SIG-M5 (cell line): Measurements from ENCODE around the gene NCBP2L.
A peak's percentile ranks its signal among the peaks of the same experiment; 100 is the strongest.

ENCODE experiments used
- DNase-seq: peaks from one replicate; lab custom pipeline; 2025; lab: John Stamatoyannopoulos, UW

NCBP2L gene

GRCh38 chrX:107752714-107753113 is 24.8 kb upstream of the NCBP2L start:
- no peak for DNase-seq

- DNase-seq = no peak
Measured at GRCh38 chrX:107753187-107753586, 24.3 kb upstream of the NCBP2L start.

GRCh38 chrX:107755721-107756120 is 21.8 kb upstream of the NCBP2L start:
- no peak for DNase-seq

GRCh38 chrX:107758231-107758766 is 19.2 kb upstream of the NCBP2L start:
- no peak for DNase-seq

DNA sequence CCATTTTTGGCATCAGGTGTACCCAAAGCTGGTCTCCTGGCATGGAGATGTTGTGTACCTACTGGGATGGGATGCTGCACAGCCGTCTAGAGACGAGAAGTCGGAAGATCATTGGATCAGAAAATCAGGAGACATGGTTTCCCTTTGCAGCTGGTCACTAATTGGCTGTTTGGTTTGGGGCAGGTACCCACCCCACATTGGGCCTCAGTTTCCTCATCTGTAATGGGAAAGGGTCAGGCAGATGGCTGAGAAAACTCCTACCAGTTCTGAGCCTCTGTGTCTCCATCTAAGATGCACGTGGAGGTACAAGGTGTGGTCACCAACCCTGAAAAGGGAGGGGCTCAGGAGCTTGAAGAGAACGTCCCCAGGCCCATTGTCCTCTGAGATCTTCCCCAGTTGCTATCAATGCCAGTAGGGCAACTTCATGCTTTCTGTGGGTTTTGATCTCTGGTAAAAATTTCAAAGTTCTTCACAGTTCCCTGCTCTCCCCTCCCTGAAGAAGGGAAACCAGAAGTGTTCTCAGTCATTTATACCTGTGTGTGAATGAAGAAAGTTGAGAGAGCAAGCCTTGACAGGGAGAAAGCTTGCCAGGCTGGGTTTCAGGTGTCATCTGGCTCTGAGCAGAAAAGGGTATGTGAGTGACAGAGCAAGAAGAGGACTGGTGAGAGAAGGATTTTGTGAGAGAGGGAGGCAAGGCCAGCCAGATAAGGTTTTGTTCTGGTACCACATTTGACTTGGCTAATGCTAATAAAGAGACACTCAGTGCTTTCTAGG is 17.0 kb upstream of the NCBP2L start:
- DNase-seq = no peak

DNA sequence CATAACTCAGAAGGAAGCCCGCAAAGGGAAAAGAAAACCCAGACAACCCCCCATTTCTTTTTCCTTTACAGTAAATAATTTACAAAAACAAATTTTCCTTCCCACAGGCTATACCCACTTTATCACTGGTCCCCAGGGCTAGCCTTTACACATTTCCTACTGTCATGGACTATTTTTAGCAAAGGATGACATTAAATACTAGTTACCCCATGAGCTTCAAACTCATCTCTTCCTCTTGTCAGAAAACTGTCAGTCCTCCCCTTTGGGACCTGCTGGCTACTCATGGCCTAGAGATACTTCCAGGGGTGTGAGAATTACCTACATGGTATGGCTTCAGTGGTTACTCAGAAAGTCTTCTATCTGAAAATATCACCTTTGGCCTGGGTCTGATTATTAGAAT is 13.9 kb upstream of the NCBP2L start:
- DNase-seq = no peak

DNA sequence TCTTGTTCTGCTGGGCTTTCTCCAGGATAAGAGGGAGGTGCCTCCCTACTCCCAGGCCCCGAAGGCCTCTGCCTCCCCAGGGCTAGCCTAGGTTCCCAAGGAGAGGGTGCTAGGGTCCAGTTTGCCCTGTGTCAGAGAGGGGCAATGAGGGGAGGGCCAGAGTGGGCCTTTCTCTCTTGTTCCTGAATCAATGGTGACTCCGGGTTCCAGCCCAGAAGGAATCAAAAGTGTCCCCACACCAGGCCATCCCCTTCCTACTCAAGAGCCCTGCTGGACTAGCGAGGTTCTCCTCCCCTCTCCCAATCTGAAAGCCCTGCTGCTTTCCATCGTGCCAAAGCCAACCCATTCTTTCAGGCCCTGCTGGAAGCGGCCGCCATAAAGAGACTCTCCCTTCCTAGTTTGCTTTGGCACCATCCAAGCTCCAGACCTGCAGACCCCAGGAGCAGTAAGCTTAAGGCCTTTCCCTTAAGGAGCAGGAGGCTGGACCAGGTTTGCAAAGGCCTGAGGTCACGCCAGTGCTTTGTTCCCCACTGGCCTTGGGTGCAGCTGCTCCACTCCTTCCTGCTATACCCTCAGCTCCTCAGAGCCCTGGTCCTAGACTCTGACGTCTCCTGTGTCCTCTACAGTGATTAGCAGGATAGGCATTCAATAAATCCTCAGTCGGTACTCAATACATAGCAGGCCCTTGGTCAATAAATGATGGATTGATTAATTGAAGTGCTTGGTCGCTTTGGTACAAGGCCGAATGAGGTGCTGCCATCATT is 12.5 kb upstream of the NCBP2L start:
- DNase-seq = no peak

GRCh38 chrX:107766470-107767150 is 10.9 kb upstream of the NCBP2L start:
- no peak for DNase-seq

- DNase-seq = no peak
Measured at GRCh38 chrX:107768051-107768450, 9.5 kb upstream of the NCBP2L start.

DNA sequence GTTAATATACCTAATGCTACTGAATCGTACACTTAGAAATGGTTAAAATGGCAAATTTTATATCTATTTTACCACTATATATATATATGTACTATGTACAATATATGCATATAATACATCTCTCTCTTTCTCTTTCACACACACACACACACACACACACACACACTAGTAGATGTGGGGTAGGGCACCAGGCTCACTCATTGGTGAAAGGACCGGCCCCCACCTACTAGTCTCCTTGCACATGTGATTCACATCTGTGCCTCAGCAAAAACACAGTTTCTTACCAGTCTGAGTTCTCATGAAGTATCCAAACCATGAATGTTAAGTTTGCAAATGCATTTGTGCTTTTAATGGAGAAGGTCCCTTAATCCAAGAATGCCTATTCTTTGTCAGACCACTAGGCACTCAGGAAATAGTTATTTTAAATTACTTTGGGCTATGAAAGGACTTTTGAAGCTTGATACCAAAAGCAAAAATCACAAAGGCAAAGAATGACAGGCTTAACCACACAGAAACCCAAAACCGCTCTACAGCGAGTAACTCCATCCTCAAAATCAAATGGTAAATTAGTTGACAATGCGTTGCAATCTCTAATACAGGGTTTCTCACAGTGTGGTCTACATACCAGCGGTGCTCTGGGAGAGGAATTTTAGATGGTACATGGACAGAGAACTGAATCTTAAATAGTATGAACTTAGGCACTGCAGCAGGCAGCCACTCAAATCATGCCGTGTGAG is 7.8 kb upstream of the NCBP2L start:
- no peak for DNase-seq

- DNase-seq = no peak
Measured at GRCh38 chrX:107773206-107773605, 4.3 kb upstream of the NCBP2L start.

DNA sequence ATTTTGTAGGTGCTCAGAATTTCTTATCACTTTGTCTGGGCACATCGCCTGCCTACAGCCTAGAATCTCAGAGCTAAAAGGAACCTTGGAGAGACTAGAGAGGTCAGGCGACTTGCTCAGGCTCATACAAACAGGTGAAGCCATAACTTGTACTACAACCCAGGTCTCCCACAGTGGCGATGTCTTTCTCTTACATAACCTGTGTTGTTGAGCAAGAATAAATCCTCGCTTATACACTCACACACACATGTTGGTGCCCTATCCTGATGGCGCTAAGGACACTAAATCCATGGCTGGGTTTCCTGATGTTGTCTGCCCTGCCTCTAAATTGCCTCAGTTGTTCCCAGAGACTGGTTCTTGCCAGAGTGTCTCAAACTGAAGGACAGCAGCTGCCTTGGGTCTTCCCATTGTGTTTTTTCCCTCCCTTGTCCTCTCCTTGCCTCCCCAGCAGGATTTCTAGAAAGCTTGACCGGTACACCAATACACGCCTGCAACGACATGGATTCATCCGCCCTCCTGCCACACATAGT is 3.6 kb upstream of the NCBP2L start:
- DNase-seq = no peak

GRCh38 chrX:107775000-107775733 is 2.4 kb upstream of the NCBP2L start:
- DNase-seq = no peak

DNA sequence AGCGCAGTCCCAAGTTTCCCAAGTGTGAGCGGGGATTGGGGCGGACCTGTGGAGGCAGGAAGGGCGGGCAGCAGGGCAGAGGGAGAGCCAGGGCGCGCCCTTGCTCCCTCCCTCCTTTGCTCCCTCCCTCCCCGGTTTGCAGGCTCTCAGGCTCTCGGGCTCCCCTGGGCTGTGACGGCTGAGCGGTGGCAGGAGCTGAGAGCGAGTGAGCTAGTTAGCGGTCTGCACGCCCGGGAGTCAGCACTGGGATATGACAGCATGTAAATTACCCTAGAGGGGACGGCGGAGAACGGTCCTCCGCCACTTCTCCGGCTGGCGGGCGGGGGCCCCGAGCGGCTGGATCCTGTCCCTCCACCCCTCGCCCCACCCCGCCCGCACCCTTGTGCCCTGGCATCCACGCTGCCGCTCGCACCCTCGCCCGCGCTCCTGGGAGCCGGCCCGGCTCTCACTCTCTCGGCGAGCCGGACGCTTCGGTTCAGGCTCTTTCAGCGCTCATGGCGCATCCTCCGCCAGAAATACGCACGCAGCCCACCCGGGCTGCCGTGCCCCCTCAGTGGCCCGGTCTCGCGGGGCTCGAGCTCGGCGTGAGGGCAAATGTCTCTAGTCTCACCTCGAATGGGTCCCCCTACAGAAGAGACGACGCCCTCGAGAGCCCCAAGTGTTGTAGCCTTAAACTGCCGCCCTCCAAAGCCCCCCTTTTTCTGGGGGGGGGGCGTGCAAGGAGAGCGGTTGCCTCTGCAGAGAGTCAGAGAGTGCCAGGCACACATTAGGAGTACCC is 1.6 kb upstream of the NCBP2L start, which contains the start of gene TSC22D3:
Gene TSC22D3 (minus strand): TSS at position 54 of the 778 bp plus-strand sequence. CDS start 368 bp downstream, outside the sequence.
- no peak for DNase-seq

DNA sequence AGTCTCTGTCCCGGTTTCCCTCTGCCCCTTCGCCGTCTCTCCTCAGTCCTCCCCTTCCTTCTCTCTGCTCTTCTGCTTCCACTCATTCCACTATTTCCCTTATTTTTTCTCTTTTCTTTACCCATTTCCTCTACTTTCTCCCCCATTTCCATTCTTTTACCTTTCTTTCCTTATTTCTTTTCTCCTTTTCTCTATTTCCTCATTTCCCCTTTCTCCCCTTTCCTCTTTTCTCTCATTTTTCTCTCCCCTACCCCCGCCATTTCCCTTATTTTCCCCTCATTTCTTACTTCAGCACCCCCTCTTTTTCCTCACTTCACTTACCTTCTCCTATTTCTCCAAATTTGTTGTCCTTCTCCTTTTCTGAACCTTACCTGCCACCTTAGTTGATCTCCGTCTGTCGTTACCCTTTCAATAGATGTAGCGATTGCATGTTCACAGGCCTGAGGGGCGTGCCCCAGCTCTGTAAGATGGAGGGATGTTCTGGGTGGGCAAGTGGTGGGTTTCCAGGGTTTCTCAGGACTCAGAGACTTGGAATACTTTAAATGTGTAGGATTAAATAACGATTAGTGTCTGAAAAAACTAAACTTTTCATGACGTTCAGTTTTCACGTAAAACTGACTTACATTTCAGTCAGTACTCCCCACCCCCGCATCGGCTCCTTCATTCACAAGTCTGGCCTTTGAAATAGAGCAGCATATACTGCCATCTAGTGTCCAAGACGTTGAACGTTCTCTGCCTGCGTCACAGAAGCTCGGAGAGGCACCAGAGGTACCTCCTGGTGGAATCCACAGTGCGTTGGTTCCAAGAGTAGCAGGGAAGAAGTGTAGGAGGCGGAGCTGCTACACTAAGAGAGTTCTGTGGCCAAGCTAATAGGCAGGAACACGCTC is 641 bp upstream of the NCBP2L start:
- DNase-seq = peak; percentile 19

GRCh38 chrX:107780525-107780924 is 3.0 kb downstream of the NCBP2L start:
- no peak for DNase-seq

- no peak for DNase-seq
Measured at GRCh38 chrX:107787827-107788226, 10.3 kb downstream of the NCBP2L start.

DNA sequence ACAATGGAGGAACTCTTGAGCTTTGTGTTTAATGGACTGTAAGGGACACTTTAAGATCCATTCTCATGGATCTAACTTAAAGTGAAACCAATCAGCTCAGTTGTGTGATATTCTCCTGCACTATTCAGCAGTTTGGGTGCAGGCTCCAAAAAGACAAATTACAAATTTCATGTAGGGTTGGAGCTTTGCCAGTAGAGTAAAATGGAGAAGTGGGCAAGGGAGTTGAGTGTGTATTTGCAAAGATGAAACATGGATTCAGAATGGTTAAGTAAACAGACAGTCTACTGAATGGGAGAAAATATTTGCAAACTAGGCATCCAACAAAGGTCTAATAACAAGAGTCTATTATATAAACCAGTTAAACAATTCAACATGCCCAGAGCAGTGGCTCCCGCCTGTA is 26.9 kb downstream of the NCBP2L start:
- DNase-seq = no peak

DNA sequence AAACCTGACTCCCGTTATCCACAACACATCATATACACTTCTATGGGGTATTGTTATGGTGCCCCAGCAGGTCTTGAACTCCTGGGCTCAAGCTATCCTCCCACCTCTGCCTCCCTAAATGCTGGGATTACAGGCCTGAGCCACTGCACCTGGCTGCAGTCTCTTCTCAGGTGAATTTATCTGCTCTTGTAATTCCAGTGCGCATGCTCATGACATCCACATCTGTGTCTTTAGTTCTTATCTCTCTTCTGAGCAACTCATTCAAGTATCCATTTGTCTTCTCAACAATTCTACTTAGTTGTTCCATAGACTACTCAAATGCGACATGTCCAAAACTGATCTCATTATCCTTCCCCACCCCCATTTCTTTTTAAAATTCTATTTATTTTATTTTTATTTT is 27.6 kb downstream of the NCBP2L start:
- no peak for DNase-seq
